Prostate gland (tissue), 2 donors: ENCODE results near the gene TACR2. TPM values are rescaled to one million over a fixed set of nuclear protein-coding genes. Genes with fewer than 3 reads are reported as not detected.

Experiments used
- DNase-seq: peaks from one replicate; pipeline ENCODE4 v3.0.0-alpha.2; 2019; ENCODE audit warnings: low spot score
- H3K27ac ChIP-seq, 2 donors: fragments of 200-600 bp; sonication (generic); 2 replicates each; pipeline ENCODE4 v1.5.1; 2017 to 2019
- H3K27me3 ChIP-seq: fragments of 200-600 bp; sonication (generic); replicated peaks from 2 replicates; pipeline ENCODE4 v1.5.1; 2019; ENCODE audit not compliant: insufficient read depth
- H3K36me3 ChIP-seq, 2 donors: fragments of 200-600 bp; sonication (generic); 1 replicate in 1 of 2; 2 replicates in 1 of 2; pipeline versions ENCODE4 v1.5.1 to v1.8.1; 2017 to 2019
- H3K4me1 ChIP-seq: fragments of 200-600 bp; sonication (generic); replicated peaks from 2 replicates; pipeline ENCODE4 v1.5.1; 2019
- H3K4me3 ChIP-seq, 2 donors: fragments of 200-600 bp; sonication (generic); 2 replicates each; pipeline ENCODE4 v1.5.1; 2017 to 2019
- H3K9me3 ChIP-seq: fragments of 200-600 bp; sonication (generic); 2 replicates; pipeline ENCODE4 v1.5.1; 2017
- CTCF ChIP-seq, 4 experiments: fragments of 200-600 bp in 2 of 4; fragments of 450-650 bp in 2 of 4; sonication (generic) in 2 of 4; IDR thresholded peaks; 1 replicate in 3 of 4; 2 replicates in 1 of 4; pipeline ENCODE4 v1.5.1; 2016 to 2019; ENCODE audit warnings: antibody characterized with exemption in 4 of 4, mild to moderate bottlenecking in 2 of 4, moderate library complexity in 2 of 4
- POLR2A ChIP-seq: fragments of 450-650 bp; IDR thresholded peaks from one replicate; pipeline ENCODE4 v1.6.1; 2016; ENCODE audit warnings: antibody characterized with exemption, mild to moderate bottlenecking
- POLR2AphosphoS5 ChIP-seq: sonication (generic); formaldehyde crosslinking; IDR thresholded peaks from one replicate; pipeline ENCODE4 v1.6.1; 2017; ENCODE audit warnings: antibody characterized with exemption
- WGBS: methylation state at CpG from one replicate; pipeline ENCODE4 v1.1.5; 2018; 5-methylcytosine and 5-hydroxymethylcytosine counted together
- intact Hi-C: fragments of 100-400 bp; cut with DNase I; formaldehyde crosslinking; loops from one replicate; pipeline ENCODE4 v1.14.2; 2022
- total RNA-seq, 2 donors: library from RNA; depleted of rRNA; stranded (reverse); fragments of >200 nt; gene quantifications; one replicate each; pipeline ENCODE4 v1.1.0, GENCODE V29; 2016

The TACR2 gene
- total RNA-seq, 2 donors from 2014 or later, result 0.77 to 2.4 TPM

GRCh38 chr10:69449841-69450240, 33.1 kb upstream of the TACR2 start:
- H3K27ac ChIP-seq, result peak overlapping the region; percentile 19 to 41

GRCh38 chr10:69446650-69447151, 30.0 kb upstream of the TACR2 start:
- WGBS, result 9% methylated on average over 3 of the region's 3 CpGs
- H3K27ac ChIP-seq, result peak overlapping the region; percentile 8 to 67
- intact Hi-C loops, result no loop called here
- no peaks in the 10 kb centered on the region for H3K27me3 ChIP-seq
- TF ChIP-seq CTCF (IDR thresholded peaks at IDR 0.05) (no peak), POLR2AphosphoS5 (peak; percentile 86)
- H3K4me3 ChIP-seq, result no peak overlapping the region
- peak; percentile 64 for DNase-seq
- H3K9me3 ChIP-seq, result no peaks in the 10 kb centered on the region
- H3K4me1 ChIP-seq, result no peaks in the 10 kb centered on the region
- H3K36me3 ChIP-seq, result no peaks in the 10 kb centered on the region

More at GRCh38 chr10:69449841-69450240, 33.1 kb upstream of the TACR2 start:
- H3K9me3 ChIP-seq, result no peaks in the 10 kb centered on the region
- 20% methylated on average over 1 of the region's 1 CpG for WGBS
- no peaks in the 10 kb centered on the region for H3K36me3 ChIP-seq
- DNase-seq, result no peak
- TF ChIP-seq POLR2A, result no peak
- peak; percentile 2 for TF ChIP-seq POLR2AphosphoS5
- TF ChIP-seq CTCF (IDR thresholded peaks at IDR 0.05), result peak in 3 of 4 experiments; percentile 24 to 62 (median 49)
- H3K27me3 ChIP-seq, result no peaks in the 10 kb centered on the region
- H3K4me3 ChIP-seq, result no peak overlapping the region
- peaks cover 6% of the 10 kb centered on the region for H3K4me1 ChIP-seq
- intact Hi-C loops, result loop anchor here (2.0 to 5.0 kb wide), 2 partner anchors 37 to 57 kb away; no protein-coding TSS in a partner anchor

- no peak overlapping the region for H3K4me3 ChIP-seq
- TF ChIP-seq CTCF (IDR thresholded peaks at IDR 0.05) (no peak), POLR2AphosphoS5 (no peak), POLR2A (no peak)
- no peaks in the 10 kb centered on the region for H3K36me3 ChIP-seq
- H3K9me3 ChIP-seq, result no peaks in the 10 kb centered on the region
- H3K4me1 ChIP-seq, result no peaks in the 10 kb centered on the region
- peak overlapping the region; percentile 8 to 38 for H3K27ac ChIP-seq
- intact Hi-C loops, result no loop called here
- no peaks in the 10 kb centered on the region for H3K27me3 ChIP-seq
- no peak for DNase-seq
Observed at GRCh38 chr10:69446229-69446628, 29.5 kb upstream of the TACR2 start.

- H3K27me3 ChIP-seq, result no peaks in the 10 kb centered on the region
- no peak for TF ChIP-seq POLR2AphosphoS5
- no peak for TF ChIP-seq POLR2A
- TF ChIP-seq CTCF (IDR thresholded peaks at IDR 0.05), result no peak
- no peaks in the 10 kb centered on the region for H3K36me3 ChIP-seq
- no peak overlapping the region for H3K27ac ChIP-seq
- WGBS, result 92% methylated on average over 4 of the region's 4 CpGs
- no peak overlapping the region for H3K4me3 ChIP-seq
- H3K9me3 ChIP-seq, result no peaks in the 10 kb centered on the region
- H3K4me1 ChIP-seq, result no peaks in the 10 kb centered on the region
- no peak for DNase-seq
- intact Hi-C loops, result no loop called here
Observed at GRCh38 chr10:69445041-69445440, 28.3 kb upstream of the TACR2 start.

- no peaks in the 10 kb centered on the region for H3K27me3 ChIP-seq
- TF ChIP-seq CTCF (IDR thresholded peaks at IDR 0.05) (no peak), POLR2A (no peak), POLR2AphosphoS5 (no peak)
- H3K27ac ChIP-seq, result no peak overlapping the region
- intact Hi-C loops, result no loop called here
- H3K36me3 ChIP-seq, result no peaks in the 10 kb centered on the region
- no peaks in the 10 kb centered on the region for H3K9me3 ChIP-seq
- no peaks in the 10 kb centered on the region for H3K4me1 ChIP-seq
- WGBS, result 85% methylated on average over 1 of the region's 1 CpG
- no peak overlapping the region for H3K4me3 ChIP-seq
- DNase-seq, result no peak
Observed at GRCh38 chr10:69443354-69443753, 26.6 kb upstream of the TACR2 start.
